HepG2 (cell line): ENCODE data around the gene BMP8A. TPM values are rescaled to one million over a fixed set of nuclear protein-coding genes. Genes with fewer than 3 reads are reported as not detected.
A peak's percentile ranks its signal among the peaks of the same experiment; 100 is the strongest.

Experiments
- ATAC-seq: fragments of 200-7000 bp; cut with Tn5 transposase; 3 replicates; pipeline ENCODE4 v1.9.1; 2020; ENCODE audit warnings: mild to moderate bottlenecking, moderate library complexity
- BruUV-seq: library from RNA; stranded (reverse); fragments of 400-500 nt; replicated peaks from 2 replicates; lab custom pipeline; 2021; lab: Mats Ljungman, UMichigan
- CTCF ChIA-PET: fragments of 300-600 bp; formaldehyde crosslinking; extraction: SDS; loops from one replicate; lab custom pipeline; 2021; ENCODE audit warnings: low total read pairs, inconsistent platforms, low intra/inter-chr PET ratio; lab: Yijun Ruan, JAX
- POLR2A ChIA-PET: fragments of 350-600 bp; sonication (Branson Sonifier 250); formaldehyde crosslinking; loops from one replicate; lab custom pipeline; 2020; ENCODE audit warnings: antibody characterized with exemption, inconsistent platforms; lab: Yijun Ruan, JAX
- DNase-seq: peaks from one replicate; pipeline ENCODE4 v3.0.0-alpha.2; 2015; ENCODE audit warnings: low spot score
- FAIRE-seq: peaks from 3 replicates; lab custom pipeline; 2011; peaks lifted over from hg19 to GRCh38; lab: Jason Lieb, UNC
- H2AFZ ChIP-seq: one replicate; pipeline ENCODE4 v1.6.1; 2011; ENCODE audit warnings: low read length, inconsistent platforms
- H3K27ac ChIP-seq: fragments of 300-600 bp; 3 replicates; pipeline ENCODE4 v1.8.0; 2011; ENCODE audit warnings: mixed run types, mild to moderate bottlenecking, mixed read lengths, low read length, inconsistent platforms; ENCODE audit not compliant: insufficient read depth; ENCODE audit errors: extremely low read length
- H3K27me3 ChIP-seq, 2 experiments: fragments of 200-600 bp in 1 of 2; 2 replicates in 1 of 2; 3 replicates in 1 of 2; pipeline versions ENCODE4 v1.6.0 to v1.8.0; 2011; ENCODE audit warnings: low read length in 2 of 2, mild to moderate bottlenecking in 2 of 2, moderate library complexity in 2 of 2, inconsistent platforms in 1 of 2; ENCODE audit not compliant: insufficient read depth in 2 of 2, control insufficient read depth in 1 of 2
- H3K36me3 ChIP-seq, 2 experiments: fragments of 200-600 bp in 1 of 2; replicated peaks in 1 of 2; 2 replicates in 1 of 2; 3 replicates in 1 of 2; pipeline versions ENCODE4 v1.5.1 to v1.8.0; 2011; ENCODE audit warnings: low read length in 2 of 2, inconsistent platforms in 1 of 2; ENCODE audit not compliant: insufficient read depth in 2 of 2, control insufficient read depth in 1 of 2
- H3K4me1 ChIP-seq: 2 replicates; pipeline ENCODE4 v1.5.1; 2012; ENCODE audit warnings: low read length, inconsistent platforms; ENCODE audit not compliant: insufficient read depth
- H3K4me2 ChIP-seq: 2 replicates; pipeline ENCODE4 v1.6.0; 2011; ENCODE audit warnings: low read depth, low read length, inconsistent platforms
- H3K4me3 ChIP-seq, 3 experiments: fragments of 200-600 bp in 1 of 3; sonication (generic), shearing (Covaris generic) in 1 of 3; replicated peaks in 1 of 3; 2 replicates each; pipeline ENCODE4 v1.5.1; 2011 to 2016; ENCODE audit warnings: low read length in 3 of 3, inconsistent platforms in 2 of 3, low read depth in 2 of 3, mild to moderate bottlenecking in 2 of 3, control low read depth in 1 of 3, mixed read lengths in 1 of 3; ENCODE audit not compliant: insufficient read depth in 1 of 3
- H3K79me2 ChIP-seq: one replicate; pipeline ENCODE4 v1.6.1; 2011; ENCODE audit warnings: low read length, inconsistent platforms; ENCODE audit not compliant: insufficient read depth
- H3K9ac ChIP-seq: 2 replicates; pipeline ENCODE4 v1.6.0; 2011; ENCODE audit warnings: mild to moderate bottlenecking, low read depth, low read length, inconsistent platforms; ENCODE audit not compliant: insufficient read depth
- H3K9me3 ChIP-seq: 2 replicates; pipeline ENCODE4 v1.5.1; 2012; ENCODE audit warnings: mild to moderate bottlenecking, low read length
- H4K20me1 ChIP-seq: 2 replicates; pipeline ENCODE4 v1.6.0; 2011; ENCODE audit warnings: inconsistent platforms, mild to moderate bottlenecking, low read length, moderate library complexity; ENCODE audit not compliant: insufficient read depth
- ATF7 ChIP-seq, 2 experiments: fragments of 450-650 bp in 1 of 2; sonication (generic) in 1 of 2; formaldehyde crosslinking in 1 of 2; IDR thresholded peaks; 2 replicates each; pipeline versions ENCODE4 v1.4.0 to v1.6.1; 2016 to 2020; ENCODE audit warnings: antibody characterized with exemption in 1 of 2, mild to moderate bottlenecking in 1 of 2, missing genetic modification reagents in 1 of 2
- ELF3 ChIP-seq: IDR thresholded peaks from 2 replicates; pipeline ENCODE4 v1.6.1; 2016; ENCODE audit warnings: missing genetic modification reagents, missing compliant biosample characterization
- ELK4 ChIP-seq: sonication (generic); formaldehyde crosslinking; IDR thresholded peaks from 2 replicates; pipeline ENCODE4 v1.9.0; 2021; ENCODE audit warnings: missing genetic modification reagents, borderline replicate concordance
- HIVEP1 ChIP-seq: sonication (generic); formaldehyde crosslinking; IDR thresholded peaks from 2 replicates; pipeline ENCODE4 v1.4.0; 2020; ENCODE audit warnings: mild to moderate bottlenecking, missing genetic modification reagents
- JDP2 ChIP-seq: sonication (generic); formaldehyde crosslinking; IDR thresholded peaks from 2 replicates; pipeline ENCODE4 v1.8.1; 2022; ENCODE audit warnings: missing genetic modification reagents, borderline replicate concordance
- KAT7 ChIP-seq: IDR thresholded peaks from 2 replicates; pipeline ENCODE4 v1.6.1; 2018; ENCODE audit warnings: borderline replicate concordance, missing compliant biosample characterization
- NFAT5 ChIP-seq: sonication (generic); formaldehyde crosslinking; IDR thresholded peaks from 2 replicates; pipeline ENCODE4 v1.4.0; 2020; ENCODE audit warnings: missing genetic modification reagents
- NFE2 ChIP-seq: sonication (generic); formaldehyde crosslinking; IDR thresholded peaks from 2 replicates; pipeline ENCODE4 v1.4.0; 2020; ENCODE audit warnings: missing genetic modification reagents
- NFKB2 ChIP-seq: sonication (generic); formaldehyde crosslinking; IDR thresholded peaks from 2 replicates; pipeline ENCODE4 v1.4.0; 2020; ENCODE audit warnings: missing genetic modification reagents, borderline replicate concordance
- NR0B2 ChIP-seq: sonication (generic); formaldehyde crosslinking; IDR thresholded peaks from 2 replicates; pipeline ENCODE4 v1.4.0; 2020; ENCODE audit warnings: mild to moderate bottlenecking, missing genetic modification reagents
- ONECUT2 ChIP-seq: sonication (generic); formaldehyde crosslinking; IDR thresholded peaks from 2 replicates; pipeline ENCODE4 v1.4.0; 2020; ENCODE audit warnings: missing genetic modification reagents
- RBFOX2 ChIP-seq: fragments of 200-400 bp; formaldehyde crosslinking; IDR thresholded peaks from 2 replicates; pipeline ENCODE4 v1.6.1; 2017; ENCODE audit warnings: low read depth, mild to moderate bottlenecking, low read length
- ZNF382 ChIP-seq: sonication (generic); formaldehyde crosslinking; IDR thresholded peaks from 2 replicates; pipeline ENCODE4 v1.5.0; 2020; ENCODE audit warnings: missing genetic modification reagents, mild to moderate bottlenecking, borderline replicate concordance
- ZNF430 ChIP-seq: sonication (generic); formaldehyde crosslinking; IDR thresholded peaks from 2 replicates; pipeline ENCODE4 v1.9.0; 2021; ENCODE audit warnings: mild to moderate bottlenecking, missing genetic modification reagents
- ZNF431 ChIP-seq: sonication (generic); formaldehyde crosslinking; IDR thresholded peaks from 2 replicates; pipeline ENCODE4 v1.9.0; 2022; ENCODE audit warnings: missing genetic modification reagents, low read depth, mild to moderate bottlenecking, borderline replicate concordance
- ZNF552 ChIP-seq: sonication (generic); formaldehyde crosslinking; IDR thresholded peaks from 2 replicates; pipeline ENCODE4 v1.9.0; 2022; ENCODE audit warnings: missing genetic modification reagents, mild to moderate bottlenecking, borderline replicate concordance
- ZSCAN9 ChIP-seq: IDR thresholded peaks from 2 replicates; pipeline ENCODE4 v1.6.1; 2016; ENCODE audit warnings: borderline replicate concordance
- WGBS: methylation state at CpG from one replicate; pipeline ENCODE4 v1.1.6; 2017; ENCODE audit warnings: low lambda C conversion rate; 5-methylcytosine and 5-hydroxymethylcytosine counted together
- in situ Hi-C: cut with HindIII; loops from 2 replicates; pipeline ENCODE4 v1.10.0; 2017; ENCODE audit warnings: low pct_unique_long_range_greater_than_20kb; ENCODE audit not compliant: extremely low pct_ligation_motif_present
- intact Hi-C: fragments of 100-400 bp; cut with micrococcal nuclease; formaldehyde crosslinking; loops from one replicate; pipeline ENCODE4 v1.10.0; 2022; ENCODE audit not compliant: unreplicated experiment
- polyA plus RNA-seq, 8 experiments: library from polyadenylated mRNA; depleted of rRNA in 3 of 8; stranded (reverse) in 7 of 8; unstranded in 1 of 8; fragments of >200 nt; fragmentation: Illumina TruSeq in 4 of 8; extraction: Trizol in 4 of 8; gene quantifications; 2 replicates each; pipeline versions ENCODE4 v1.2.1 to v1.2.3, GENCODE V29; 2011 to 2016; ENCODE audit warnings: low read depth in 4 of 8, missing spikeins in 1 of 8, mixed read lengths in 1 of 8; ENCODE audit not compliant: insufficient read depth in 1 of 8
- total RNA-seq, 5 experiments: library from RNA; depleted of rRNA; stranded (reverse); fragments of >200 nt; fragmentation: Illumina TruSeq; extraction: Trizol; gene quantifications; 2 replicates each; pipeline ENCODE4 v1.2.3, GENCODE V29; 2016; ENCODE audit warnings: low read depth in 1 of 5

Gene BMP8A
- total and polyA plus RNA-seq, 2 of the 13 experiments (the other 11 are each of a cell fraction or from before 2014, with no cell fraction given), result 0.05 TPM; not detected in 1

GRCh38 chr1:39505289-39505688, 13.9 kb downstream of the BMP8A start (continued):
- TF ChIP-seq KAT7, result no peak
- TF ChIP-seq ATF7 (IDR thresholded peaks at IDR 0.05), result no peak
- TF ChIP-seq ATF7 (CRISPR knock-in tag; IDR thresholded peaks at IDR 0.05), result no peak
- no peak for TF ChIP-seq ZNF552
- TF ChIP-seq ELF3, result no peak
- TF ChIP-seq, all 625 proteins: peak for 13

GRCh38 chr1:39507230-39507928, 15.9 kb downstream of the BMP8A start:
- ChIA-PET CTCF (interaction anchor here (1.4 kb wide), 1 partner anchor 32 kb away, joined by 8 read pairs; no protein-coding TSS in a partner anchor), POLR2A (no interaction called here)
- BruUV-seq, result no TSS peak
- no peaks in the 10 kb centered on the region for H3K9me3 ChIP-seq
- peak; percentile 37 for FAIRE-seq
- H4K20me1 ChIP-seq, result no peaks in the 10 kb centered on the region
- no peaks in the 10 kb centered on the region for H3K79me2 ChIP-seq
- no peaks in the 10 kb centered on the region; a peak in 1 of 5 replicates for H3K27me3 ChIP-seq
- H3K36me3 ChIP-seq, result no peaks in the 10 kb centered on the region
- 65% methylated on average over 13 of the region's 14 CpGs for WGBS
- intact Hi-C loops (no loop called here), in situ Hi-C loops (no loop called here)
- H2AFZ ChIP-seq, result no peak overlapping the region
- no peak overlapping the region for H3K4me3 ChIP-seq
- peaks cover 72% of the 10 kb centered on the region for H3K4me1 ChIP-seq
- no peak overlapping the region; the same call in 1 of the 2 replicates for H3K4me2 ChIP-seq
- DNase-seq, result peak; percentile 25
- no peak overlapping the region for H3K9ac ChIP-seq
- no peak overlapping the region for H3K27ac ChIP-seq
- peak; percentile 65 for ATAC-seq
- TF ChIP-seq HIVEP1 (CRISPR knock-in tag) (no peak), NR0B2 (CRISPR knock-in tag) (no peak), ZNF382 (no peak), NFKB2 (CRISPR knock-in tag) (no peak), NFAT5 (CRISPR knock-in tag) (no peak), NFE2 (no peak), ZSCAN9 (CRISPR knock-in tag) (no peak), ZNF430 (CRISPR knock-in tag) (no peak), ELK4 (no peak), ZNF431 (CRISPR knock-in tag) (no peak), RBFOX2 (no peak), ONECUT2 (CRISPR knock-in tag) (no peak), JDP2 (CRISPR knock-in tag) (no peak)
